H7 (cell line): ENCODE data around the gene OXCT1. TPM values are rescaled to one million over a fixed set of nuclear protein-coding genes. Genes with fewer than 3 reads are reported as not detected.
"Not testable (repeated sequence)": the region's sequence is repeated elsewhere in the genome, so short reads cannot be mapped to it uniquely, and the experiment has no call there.

ENCODE experiments used
- DNase-seq: peaks from one replicate; pipeline ENCODE4 v3.0.0; 2012
- H3K27me3 ChIP-seq: 2 replicates; pipeline ENCODE4 v1.6.0; 2011; ENCODE audit warnings: mild to moderate bottlenecking, low read length; ENCODE audit not compliant: control insufficient read depth, insufficient read depth
- H3K36me3 ChIP-seq: replicated peaks from 2 replicates; pipeline ENCODE4 v1.5.1; 2011; ENCODE audit warnings: low read length; ENCODE audit not compliant: control insufficient read depth, insufficient read depth
- H3K4me3 ChIP-seq: 2 replicates; pipeline ENCODE4 v1.5.1; 2011; ENCODE audit warnings: low read depth, mild to moderate bottlenecking, control low read depth, low read length, moderate library complexity; ENCODE audit not compliant: insufficient read depth
- total RNA-seq: library from RNA; depleted of rRNA; stranded (reverse); fragments of >200 nt; shearing (Covaris generic); gene quantifications from 2 replicates; pipeline ENCODE4 v1.2.3, GENCODE V29; 2014

OXCT1 gene
- total RNA-seq, 1 experiment from 2014 or later: 15.4 TPM

DNA sequence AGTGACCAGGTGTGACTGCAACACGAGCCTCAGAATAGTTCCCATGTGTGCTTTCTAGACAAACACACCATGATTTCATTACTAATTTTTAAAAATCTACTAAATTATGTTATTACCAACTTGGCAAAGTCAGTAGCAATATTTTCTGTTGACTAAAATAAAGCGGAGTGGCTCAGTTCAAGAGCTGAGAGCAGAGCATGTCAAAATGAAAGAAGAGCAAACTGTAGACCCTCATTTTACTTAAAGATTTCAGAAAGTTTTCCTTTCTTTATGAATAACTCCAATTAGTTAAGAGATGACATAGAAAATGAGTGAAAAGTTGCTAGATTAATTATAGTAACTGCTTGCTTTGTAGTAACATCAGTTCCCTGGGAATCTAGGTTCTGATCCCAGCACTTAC is 17.9 kb downstream of the OXCT1 start:
- no peaks in the 10 kb centered on the region for H3K27me3 ChIP-seq
- no peak for DNase-seq
- H3K4me3 ChIP-seq: no peak overlapping the region
- H3K36me3 ChIP-seq: peaks cover 5% of the 10 kb centered on the region

DNA sequence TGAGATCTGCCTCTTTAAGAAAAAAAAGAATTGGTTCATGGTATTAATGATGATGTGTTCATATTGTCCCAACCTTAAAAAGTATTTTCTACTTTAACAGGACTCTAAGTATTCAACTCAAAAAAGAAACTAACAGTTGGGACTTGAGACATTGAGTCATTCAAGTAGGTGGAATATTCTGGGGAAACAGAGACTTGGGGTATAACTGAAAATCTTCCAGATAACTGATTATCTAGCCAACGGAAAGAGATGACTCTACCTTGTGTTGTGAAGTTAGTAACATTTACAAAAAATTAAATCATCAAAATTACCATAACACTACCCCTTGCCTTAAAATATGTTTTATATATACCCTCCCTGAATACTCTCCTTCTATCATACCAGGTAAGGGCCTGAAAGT is 19.1 kb downstream of the OXCT1 start:
- Histone ChIP-seq H3K27me3 (no peaks in the 10 kb centered on the region), H3K36me3 (peaks cover 5% of the 10 kb centered on the region), H3K4me3 (no peak overlapping the region)
- no peak for DNase-seq

DNA sequence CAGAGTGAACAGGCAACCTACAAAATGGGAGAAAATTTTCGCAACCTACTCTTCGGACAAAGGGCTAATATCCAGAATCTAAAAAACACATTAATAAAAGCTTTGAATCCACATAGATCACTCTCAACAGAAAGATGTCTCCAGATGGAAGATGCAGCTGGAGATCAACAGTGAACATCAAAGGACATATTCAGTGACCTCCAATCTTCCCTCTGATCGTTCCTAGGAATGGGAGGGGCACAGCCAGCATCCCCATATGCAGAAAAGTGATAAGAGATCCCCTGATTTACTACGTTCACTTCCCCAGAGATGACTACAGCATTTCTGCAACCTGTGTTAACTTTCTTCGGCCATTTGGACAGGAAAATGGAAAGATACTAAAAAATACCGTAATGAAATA is 21.2 kb downstream of the OXCT1 start:
- H3K4me3 ChIP-seq: no peak overlapping the region
- DNase-seq: no peak
- no peaks in the 10 kb centered on the region for H3K27me3 ChIP-seq
- H3K36me3 ChIP-seq: peaks cover 5% of the 10 kb centered on the region

DNA sequence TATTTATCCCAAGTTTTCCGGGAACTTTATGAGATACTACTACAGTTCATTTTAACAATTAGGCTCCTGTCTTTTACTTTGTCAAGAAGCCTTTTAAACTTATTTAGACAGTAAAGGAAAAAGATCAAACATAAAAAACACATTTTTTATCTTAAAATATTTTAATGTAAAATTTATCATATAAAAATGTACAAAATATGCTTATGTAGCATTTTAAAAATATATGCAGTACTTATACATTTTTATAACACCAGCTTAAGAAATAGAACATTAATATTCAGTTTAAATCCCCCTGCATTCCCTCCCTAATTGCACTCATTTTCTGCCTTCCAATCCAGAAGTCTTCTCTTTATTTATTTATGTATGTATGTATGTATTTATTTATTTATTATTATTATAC is 24.5 kb downstream of the OXCT1 start:
- DNase-seq, H3K27me3 ChIP-seq, H3K36me3 ChIP-seq, H3K4me3 ChIP-seq: not testable (repeated sequence)

DNA sequence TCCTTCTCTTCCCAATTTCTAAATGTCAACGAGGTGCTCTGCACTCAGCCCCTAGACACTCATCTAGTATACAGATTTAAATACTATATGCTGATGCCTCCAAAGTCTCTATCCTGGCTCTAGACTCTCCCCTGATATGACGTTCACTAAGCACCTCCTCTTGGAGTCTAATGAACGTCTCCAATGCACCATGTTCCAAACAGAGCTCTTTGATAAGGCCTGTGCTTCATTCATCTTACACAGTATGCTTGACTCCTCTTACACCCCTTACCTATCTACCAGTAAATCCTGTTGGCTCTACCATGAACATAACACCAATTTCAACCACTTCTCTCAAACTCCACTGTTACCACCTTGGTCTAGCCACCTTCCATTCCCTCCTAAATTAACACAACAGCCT is 25.7 kb downstream of the OXCT1 start:
- no peak overlapping the region for H3K4me3 ChIP-seq
- no peaks in the 10 kb centered on the region for H3K27me3 ChIP-seq
- no peak for DNase-seq
- peaks cover 2% of the 10 kb centered on the region for H3K36me3 ChIP-seq

DNA sequence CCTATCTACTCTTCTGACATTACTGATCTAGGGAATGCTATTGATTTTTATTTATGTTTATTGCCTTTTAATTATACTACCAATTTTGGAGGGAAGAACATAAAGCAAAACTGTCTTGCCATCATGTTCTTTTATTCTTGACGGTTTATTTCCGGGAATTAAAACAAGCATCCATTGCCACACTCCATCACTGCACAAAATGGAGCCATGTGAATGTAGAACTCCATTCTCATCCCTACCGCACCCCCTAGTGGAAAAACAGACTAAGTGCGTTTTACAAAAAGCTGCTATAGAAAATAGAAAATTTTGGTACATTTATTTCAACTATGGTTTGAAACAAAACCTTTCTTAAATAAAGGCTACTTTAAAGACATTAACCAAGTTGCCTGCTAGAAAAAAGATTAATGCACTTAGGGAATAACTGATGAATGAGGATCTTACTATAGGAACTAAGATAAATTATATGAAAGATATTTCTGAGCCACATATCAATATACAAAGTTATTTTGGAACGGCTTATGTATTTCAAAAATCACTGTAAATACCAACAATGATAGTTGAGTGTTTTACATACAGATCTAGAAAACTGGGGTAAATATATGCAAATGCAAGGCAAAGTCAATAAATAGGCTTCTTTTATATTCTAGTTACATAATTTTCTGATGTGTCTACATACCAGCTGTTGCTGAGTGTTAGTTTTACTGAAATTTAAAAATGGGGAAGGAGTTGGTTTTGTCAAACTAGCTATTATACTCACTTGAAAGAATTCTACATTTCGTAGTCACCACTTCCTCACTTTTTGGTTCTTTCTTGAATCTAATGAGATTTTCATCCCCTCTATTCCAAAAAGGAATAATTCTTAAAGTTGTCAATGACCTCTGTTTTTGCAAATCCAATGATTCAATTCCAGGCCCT is 26.5 kb downstream of the OXCT1 start:
- no peak for DNase-seq

DNA sequence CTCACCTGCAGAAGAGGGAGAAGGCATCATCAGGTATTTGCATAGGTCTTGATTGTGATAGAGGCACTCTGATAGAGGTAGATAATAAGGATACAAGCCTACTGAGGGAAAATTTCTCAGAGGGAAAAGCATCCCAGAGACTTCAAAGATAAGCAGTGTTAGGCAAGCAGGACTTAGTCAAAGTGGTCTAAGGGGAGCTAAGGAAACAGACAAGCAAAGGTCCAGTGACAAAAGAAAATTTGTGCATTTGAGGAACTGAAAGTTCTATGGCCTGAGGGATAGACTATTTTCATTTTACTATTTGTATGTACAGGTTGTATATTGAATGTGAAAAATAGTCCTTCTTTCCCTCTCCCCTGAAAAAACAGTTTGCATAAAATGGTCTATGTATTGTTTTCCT is 27.4 kb downstream of the OXCT1 start:
- DNase-seq: no peak
- no peaks in the 10 kb centered on the region for H3K27me3 ChIP-seq
- no peaks in the 10 kb centered on the region for H3K36me3 ChIP-seq
- H3K4me3 ChIP-seq: no peak overlapping the region

More for the DNA sequence above, 26.5 kb downstream of the OXCT1 start:
- H3K4me3 ChIP-seq: no peak overlapping the region
- no peaks in the 10 kb centered on the region for H3K27me3 ChIP-seq
- H3K36me3 ChIP-seq: no peaks in the 10 kb centered on the region

DNA sequence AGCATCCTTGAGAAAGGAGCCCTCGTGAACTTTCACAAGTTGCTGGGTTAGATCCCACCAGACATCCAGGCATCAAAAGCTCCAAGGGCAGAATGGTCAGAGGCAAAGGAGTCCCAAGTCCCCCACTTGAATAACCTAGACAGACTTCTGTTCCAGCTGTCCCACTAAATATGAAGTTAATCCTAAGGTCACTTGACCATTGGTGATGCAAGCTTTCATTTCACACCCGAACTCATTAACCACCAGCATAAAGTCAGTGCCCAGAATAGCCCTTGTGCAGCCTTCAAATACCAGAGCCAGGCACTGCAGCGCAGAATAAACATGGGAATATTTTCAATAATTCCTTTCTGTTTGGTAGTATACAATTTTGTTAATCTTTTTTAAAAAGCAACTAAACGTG is 28.9 kb downstream of the OXCT1 start:
- Histone ChIP-seq H3K36me3 (no peaks in the 10 kb centered on the region), H3K4me3 (no peak overlapping the region), H3K27me3 (no peaks in the 10 kb centered on the region)
- no peak for DNase-seq

DNA sequence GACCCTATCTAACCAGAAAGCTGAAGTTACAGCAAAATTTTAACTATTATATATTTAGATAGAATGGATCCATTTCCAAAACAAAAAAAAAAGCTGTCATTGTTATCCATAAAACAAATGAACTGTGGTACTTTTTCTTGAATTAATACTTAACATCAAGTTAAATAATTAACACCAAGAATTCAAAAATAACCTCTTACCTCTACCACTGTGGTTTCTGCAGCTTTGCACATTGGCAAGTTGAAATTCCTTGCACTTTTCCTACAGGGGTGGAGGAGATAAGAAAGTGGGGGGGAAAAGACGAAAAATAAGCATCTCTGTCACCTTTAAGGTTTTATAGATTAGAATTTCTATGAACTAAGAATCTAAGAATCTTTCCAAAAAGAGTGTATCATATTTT is 30.0 kb downstream of the OXCT1 start:
- DNase-seq: no peak
- Histone ChIP-seq H3K4me3 (no peak overlapping the region), H3K36me3 (no peaks in the 10 kb centered on the region), H3K27me3 (no peaks in the 10 kb centered on the region)

DNA sequence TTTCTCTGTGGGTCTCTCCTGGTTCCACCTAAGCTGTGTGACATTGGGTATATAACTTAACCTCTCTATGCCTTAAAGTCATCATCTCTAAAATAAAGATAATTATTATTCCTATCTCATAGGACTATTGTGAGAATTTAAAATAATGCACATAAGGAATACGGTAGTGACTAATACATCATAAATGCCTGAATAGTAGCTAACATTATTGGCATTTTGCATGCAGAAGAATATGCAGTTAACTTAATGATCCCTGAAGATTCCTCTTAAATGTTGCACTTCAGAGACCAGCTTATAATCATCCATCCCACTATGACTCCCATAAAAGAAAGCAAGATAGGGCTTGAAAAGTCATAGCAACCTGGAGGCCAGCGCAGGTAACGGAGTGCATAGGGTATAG is 32.4 kb downstream of the OXCT1 start:
- H3K4me3 ChIP-seq: no peak overlapping the region
- H3K36me3 ChIP-seq: no peaks in the 10 kb centered on the region
- DNase-seq: no peak
- H3K27me3 ChIP-seq: no peaks in the 10 kb centered on the region

DNA sequence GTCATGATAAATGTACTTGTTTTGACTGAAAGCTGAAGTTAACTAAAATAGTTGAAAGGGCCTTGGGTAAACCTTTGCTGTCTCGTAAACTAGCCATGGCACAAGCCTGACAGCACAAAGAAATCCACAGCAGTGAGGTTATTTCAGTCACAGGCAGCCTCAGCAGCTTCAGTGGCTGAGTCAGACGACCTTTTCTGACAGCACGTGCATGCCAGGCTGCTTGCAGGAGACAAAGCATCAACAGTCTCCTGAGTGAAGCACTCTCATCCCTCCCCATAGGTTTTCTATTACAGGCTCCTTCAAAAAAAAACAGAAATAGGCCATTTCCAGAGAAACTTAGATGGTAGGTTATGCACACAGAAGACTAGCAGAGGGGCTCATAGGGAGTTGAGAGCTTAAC is 34.6 kb downstream of the OXCT1 start:
- H3K4me3 ChIP-seq: no peak overlapping the region
- DNase-seq: no peak

DNA sequence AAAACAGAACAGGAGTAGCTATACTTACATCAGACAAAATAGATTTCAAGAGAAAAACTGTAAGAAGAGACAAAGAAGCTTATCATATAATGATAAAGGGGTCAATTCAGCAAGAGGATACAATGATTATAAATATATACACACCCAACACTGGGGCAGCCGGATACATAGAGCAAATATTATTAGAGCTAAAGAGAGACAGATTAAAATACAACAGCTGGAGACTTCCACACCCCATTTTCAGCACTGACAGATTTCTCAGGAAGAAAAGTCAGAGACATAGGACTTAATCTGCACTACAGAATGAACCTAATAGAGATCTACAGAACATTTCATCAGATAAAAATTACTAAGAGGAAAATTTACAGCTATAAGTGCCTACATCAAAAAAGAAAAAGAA is 35.7 kb downstream of the OXCT1 start:
- Histone ChIP-seq H3K4me3 (no peak overlapping the region), H3K27me3 (no peaks in the 10 kb centered on the region), H3K36me3 (no peaks in the 10 kb centered on the region)
- no peak for DNase-seq

More for the DNA sequence above, 34.6 kb downstream of the OXCT1 start:
- no peaks in the 10 kb centered on the region for H3K27me3 ChIP-seq
- no peaks in the 10 kb centered on the region for H3K36me3 ChIP-seq

DNA sequence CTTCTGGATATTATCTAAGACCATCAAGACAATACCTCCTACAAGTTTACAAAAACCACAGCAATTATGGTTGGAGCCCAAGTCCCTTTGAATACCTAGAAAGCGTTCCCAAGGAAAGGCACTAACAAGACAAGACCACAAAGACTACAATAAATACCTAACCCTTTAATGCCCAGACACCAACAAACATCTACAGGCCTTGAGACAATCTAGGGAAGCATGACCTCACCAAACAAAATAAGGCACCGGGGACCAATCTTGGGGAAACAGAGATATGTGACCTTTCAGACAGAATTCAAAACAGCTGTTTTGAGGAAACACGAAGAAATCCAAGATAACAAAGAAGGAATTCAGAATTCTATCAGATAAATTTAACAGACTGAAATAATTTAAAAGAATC is 37.8 kb downstream of the OXCT1 start:
- no peak for DNase-seq
- no peak overlapping the region for H3K4me3 ChIP-seq
- no peaks in the 10 kb centered on the region for H3K36me3 ChIP-seq
- H3K27me3 ChIP-seq: no peaks in the 10 kb centered on the region

DNA sequence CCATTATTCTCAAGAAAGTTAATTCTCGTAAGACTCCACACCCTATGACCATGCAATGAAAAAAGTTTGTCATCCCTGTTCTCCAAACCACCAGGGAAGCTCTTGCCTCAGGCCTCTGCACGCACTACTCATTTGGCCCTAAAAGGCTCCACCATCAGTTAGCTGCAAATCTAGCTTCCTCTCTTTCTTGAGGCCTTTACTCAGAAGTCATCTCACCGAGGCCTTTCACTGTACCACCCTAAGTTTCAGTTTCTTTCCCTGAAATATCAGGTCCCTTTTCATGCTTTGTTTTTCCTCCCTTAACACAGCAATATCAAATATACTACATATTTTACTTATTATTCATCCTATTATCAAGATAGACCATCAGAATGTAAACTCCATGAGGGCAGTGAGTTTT is 39.1 kb downstream of the OXCT1 start:
- DNase-seq: no peak
- Histone ChIP-seq H3K27me3 (no peaks in the 10 kb centered on the region), H3K4me3 (no peak overlapping the region), H3K36me3 (no peaks in the 10 kb centered on the region)

DNA sequence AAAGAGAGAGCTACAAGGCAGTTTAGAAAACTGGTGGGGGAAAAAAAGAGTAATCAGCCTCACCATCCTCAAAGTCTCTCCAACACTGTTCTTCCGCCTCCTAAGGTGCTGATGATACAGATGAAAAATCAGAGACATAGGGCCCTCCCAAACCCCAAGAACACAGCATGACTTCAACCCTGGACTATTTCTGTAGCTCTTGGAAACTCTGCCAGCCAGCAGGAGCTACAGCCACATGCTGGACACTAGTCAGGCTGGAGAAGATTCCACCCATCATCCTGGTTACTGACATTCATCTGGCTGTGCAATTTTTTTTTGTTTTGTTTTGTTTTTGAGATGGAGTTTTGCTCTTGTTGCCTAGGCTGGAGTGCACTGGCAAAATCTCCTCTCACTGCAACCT is 42.4 kb downstream of the OXCT1 start:
- Histone ChIP-seq H3K36me3 (no peaks in the 10 kb centered on the region), H3K4me3 (no peak overlapping the region), H3K27me3 (no peaks in the 10 kb centered on the region)
- no peak for DNase-seq
